SU-DHL-6 (cell line): Measurements from ENCODE around the gene WNT1.

Experiments used
- H2AFZ ChIP-seq: fragments of 200-600 bp; sonication (generic); 2 replicates; pipeline ENCODE4 v1.6.1; 2014; ENCODE audit warnings: low read depth, mild to moderate bottlenecking, moderate library complexity, mixed read lengths, antibody characterized with exemption, low read length; ENCODE audit not compliant: severe bottlenecking
- H3F3A ChIP-seq: fragments of 200-600 bp; shearing (Covaris generic); 2 replicates; pipeline ENCODE4 v1.6.0; 2016; ENCODE audit warnings: antibody characterized with exemption, mild to moderate bottlenecking; ENCODE audit not compliant: insufficient read depth
- H3K27ac ChIP-seq: fragments of 200-600 bp; sonication (generic); 2 replicates; pipeline ENCODE4 v1.5.1; 2016; ENCODE audit warnings: low read depth, mild to moderate bottlenecking, low read length, moderate library complexity, mixed read lengths
- H3K27me3 ChIP-seq: fragments of 200-600 bp; sonication (generic), shearing (Covaris generic); 2 replicates; pipeline ENCODE4 v1.6.0; 2014; ENCODE audit warnings: mild to moderate bottlenecking, low read length
- H3K36me3 ChIP-seq: fragments of 200-600 bp; sonication (generic); 2 replicates; pipeline ENCODE4 v1.6.1; 2014; ENCODE audit warnings: mild to moderate bottlenecking, low read length, mixed read lengths
- H3K4me2 ChIP-seq: fragments of 300-600, 200-600 bp; shearing (Covaris generic), sonication (generic); 2 replicates; pipeline ENCODE4 v1.6.0; 2014; ENCODE audit warnings: low read length, low read depth, mild to moderate bottlenecking; ENCODE audit not compliant: poor library complexity, severe bottlenecking
- H3K4me3 ChIP-seq: fragments of 200-600 bp; sonication (generic); 2 replicates; pipeline ENCODE4 v1.5.1; 2014; ENCODE audit warnings: antibody characterized with exemption, low read length, mild to moderate bottlenecking, mixed read lengths; ENCODE audit not compliant: insufficient read depth, poor library complexity, severe bottlenecking
- H3K79me2 ChIP-seq: fragments of 200-600 bp; sonication (generic); 2 replicates; pipeline ENCODE4 v1.6.1; 2014; ENCODE audit warnings: mild to moderate bottlenecking, low read length, moderate library complexity; ENCODE audit not compliant: insufficient read depth
- H3K9ac ChIP-seq: fragments of 200-600 bp; sonication (generic); 2 replicates; pipeline ENCODE4 v1.7.0; 2014; ENCODE audit warnings: mild to moderate bottlenecking, low read length
- H3K9me2 ChIP-seq: fragments of 200-600 bp; sonication (generic); replicated peaks from 2 replicates; pipeline ENCODE4 v1.6.1; 2014; ENCODE audit warnings: low read length; ENCODE audit not compliant: insufficient read depth
- H3K9me3 ChIP-seq: fragments of 200-600 bp; sonication (generic); 2 replicates; pipeline ENCODE4 v1.6.1; 2014; ENCODE audit warnings: low read length, mixed read lengths; ENCODE audit not compliant: insufficient read depth
- H4K20me1 ChIP-seq: fragments of 200-600 bp; sonication (generic); 2 replicates; pipeline ENCODE4 v1.6.1; 2014; ENCODE audit warnings: low read depth, mild to moderate bottlenecking, antibody characterized with exemption, low read length, moderate library complexity, mixed read lengths
- EZH2phosphoT487 ChIP-seq: fragments of 200-600 bp; sonication (generic), shearing (Covaris generic); conservative IDR thresholded peaks from 2 replicates; pipeline ENCODE4 v1.6.1; 2018; ENCODE audit warnings: mild to moderate bottlenecking, antibody characterized with exemption, low read length, moderate library complexity, mixed read lengths
- TF ChIP-seq, protein P1 (sequence below): fragments of 200-600 bp; sonication (generic); IDR thresholded peaks from one replicate; pipeline ENCODE4 v1.5.1; 2017; ENCODE audit warnings: antibody characterized with exemption, mild to moderate bottlenecking, low read length, moderate library complexity; ENCODE audit not compliant: insufficient read depth, poor library complexity, severe bottlenecking

WNT1 gene

DNA sequence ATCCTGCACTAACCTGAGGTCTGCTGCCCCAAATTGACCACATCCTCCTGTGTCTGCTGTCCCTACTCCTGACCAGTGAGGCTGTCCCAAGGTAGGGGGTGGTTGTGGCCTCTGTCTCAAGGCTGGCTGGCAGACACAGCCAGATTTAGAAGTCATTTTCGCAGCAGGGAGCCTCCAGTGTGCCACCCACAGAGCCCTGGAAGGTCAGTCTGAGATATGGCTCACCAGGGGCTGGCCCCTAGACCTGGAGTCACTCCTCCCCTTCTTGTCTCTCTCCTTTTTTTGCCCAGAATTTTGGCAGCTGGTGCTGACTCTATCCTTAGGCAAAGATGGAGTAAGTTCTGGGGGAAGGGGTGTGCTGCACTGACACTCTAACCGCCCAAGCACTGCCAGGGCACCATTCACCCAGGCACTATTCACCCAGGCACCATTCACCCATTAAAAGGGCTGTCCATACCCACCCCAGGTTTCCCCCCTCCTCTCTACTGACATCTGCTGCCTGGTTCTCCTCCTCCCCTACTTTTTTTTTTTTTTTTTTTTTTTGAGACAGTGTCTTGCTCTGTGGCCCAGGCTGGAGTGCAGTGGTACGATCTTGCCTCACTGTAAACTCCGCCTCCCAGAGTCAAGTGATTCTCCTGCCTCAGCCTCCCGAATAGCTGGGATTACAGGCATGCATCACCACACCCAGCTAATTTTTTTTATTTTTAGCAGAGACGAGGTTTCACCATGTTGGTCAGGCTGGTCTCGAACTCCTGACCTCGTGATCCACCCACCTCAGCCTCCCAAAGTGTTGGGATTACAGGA lies 13.3 kb downstream of the WNT1 start:
- Histone ChIP-seq H3K9ac (no peak overlapping the region), H3K9me3 (no peaks in the 10 kb centered on the region), H3K9me2 (no peaks in the 10 kb centered on the region), H3K36me3 (no peaks in the 10 kb centered on the region), H3K4me2 (no peak overlapping the region), H3K27ac (no peak overlapping the region), H3K4me3 (no peak overlapping the region), H3F3A (no peaks in the 10 kb centered on the region), H4K20me1 (no peaks in the 10 kb centered on the region), H3K79me2 (no peaks in the 10 kb centered on the region), H2AFZ (no peak overlapping the region), H3K27me3 (no peaks in the 10 kb centered on the region)
- no peak for TF ChIP-seq EZH2phosphoT487
- TF ChIP-seq, protein P1, sequence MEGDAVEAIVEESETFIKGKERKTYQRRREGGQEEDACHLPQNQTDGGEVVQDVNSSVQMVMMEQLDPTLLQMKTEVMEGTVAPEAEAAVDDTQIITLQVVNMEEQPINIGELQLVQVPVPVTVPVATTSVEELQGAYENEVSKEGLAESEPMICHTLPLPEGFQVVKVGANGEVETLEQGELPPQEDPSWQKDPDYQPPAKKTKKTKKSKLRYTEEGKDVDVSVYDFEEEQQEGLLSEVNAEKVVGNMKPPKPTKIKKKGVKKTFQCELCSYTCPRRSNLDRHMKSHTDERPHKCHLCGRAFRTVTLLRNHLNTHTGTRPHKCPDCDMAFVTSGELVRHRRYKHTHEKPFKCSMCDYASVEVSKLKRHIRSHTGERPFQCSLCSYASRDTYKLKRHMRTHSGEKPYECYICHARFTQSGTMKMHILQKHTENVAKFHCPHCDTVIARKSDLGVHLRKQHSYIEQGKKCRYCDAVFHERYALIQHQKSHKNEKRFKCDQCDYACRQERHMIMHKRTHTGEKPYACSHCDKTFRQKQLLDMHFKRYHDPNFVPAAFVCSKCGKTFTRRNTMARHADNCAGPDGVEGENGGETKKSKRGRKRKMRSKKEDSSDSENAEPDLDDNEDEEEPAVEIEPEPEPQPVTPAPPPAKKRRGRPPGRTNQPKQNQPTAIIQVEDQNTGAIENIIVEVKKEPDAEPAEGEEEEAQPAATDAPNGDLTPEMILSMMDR = no peak

DNA sequence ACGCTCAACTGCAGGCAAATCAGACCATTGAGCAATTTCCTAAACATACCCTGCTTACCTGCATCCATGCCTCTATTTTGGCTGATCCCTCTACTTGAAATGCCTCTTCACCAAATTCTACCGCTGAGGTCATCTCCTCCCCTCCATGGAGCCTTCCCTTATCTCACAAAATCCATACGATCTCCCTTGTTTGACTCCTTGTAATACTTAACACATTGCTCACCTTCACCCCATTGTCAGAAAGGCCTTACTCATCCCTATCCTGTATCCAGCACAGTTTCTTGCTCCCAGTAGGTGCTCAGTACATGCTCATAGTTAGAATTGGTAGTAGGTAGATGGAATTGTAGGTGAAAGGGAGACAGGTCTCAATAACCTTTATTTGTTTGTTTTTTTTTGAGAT lies 15.7 kb downstream of the WNT1 start:
- Histone ChIP-seq H3K27me3 (no peaks in the 10 kb centered on the region), H4K20me1 (no peaks in the 10 kb centered on the region), H3K4me3 (no peak overlapping the region), H3K9me2 (no peaks in the 10 kb centered on the region), H2AFZ (no peak overlapping the region), H3F3A (no peaks in the 10 kb centered on the region), H3K9ac (no peak overlapping the region), H3K36me3 (no peaks in the 10 kb centered on the region), H3K27ac (no peak overlapping the region), H3K4me2 (no peak overlapping the region), H3K9me3 (no peaks in the 10 kb centered on the region), H3K79me2 (no peaks in the 10 kb centered on the region)
- TF ChIP-seq EZH2phosphoT487 = no peak
- TF ChIP-seq, protein P1 = no peak

DNA sequence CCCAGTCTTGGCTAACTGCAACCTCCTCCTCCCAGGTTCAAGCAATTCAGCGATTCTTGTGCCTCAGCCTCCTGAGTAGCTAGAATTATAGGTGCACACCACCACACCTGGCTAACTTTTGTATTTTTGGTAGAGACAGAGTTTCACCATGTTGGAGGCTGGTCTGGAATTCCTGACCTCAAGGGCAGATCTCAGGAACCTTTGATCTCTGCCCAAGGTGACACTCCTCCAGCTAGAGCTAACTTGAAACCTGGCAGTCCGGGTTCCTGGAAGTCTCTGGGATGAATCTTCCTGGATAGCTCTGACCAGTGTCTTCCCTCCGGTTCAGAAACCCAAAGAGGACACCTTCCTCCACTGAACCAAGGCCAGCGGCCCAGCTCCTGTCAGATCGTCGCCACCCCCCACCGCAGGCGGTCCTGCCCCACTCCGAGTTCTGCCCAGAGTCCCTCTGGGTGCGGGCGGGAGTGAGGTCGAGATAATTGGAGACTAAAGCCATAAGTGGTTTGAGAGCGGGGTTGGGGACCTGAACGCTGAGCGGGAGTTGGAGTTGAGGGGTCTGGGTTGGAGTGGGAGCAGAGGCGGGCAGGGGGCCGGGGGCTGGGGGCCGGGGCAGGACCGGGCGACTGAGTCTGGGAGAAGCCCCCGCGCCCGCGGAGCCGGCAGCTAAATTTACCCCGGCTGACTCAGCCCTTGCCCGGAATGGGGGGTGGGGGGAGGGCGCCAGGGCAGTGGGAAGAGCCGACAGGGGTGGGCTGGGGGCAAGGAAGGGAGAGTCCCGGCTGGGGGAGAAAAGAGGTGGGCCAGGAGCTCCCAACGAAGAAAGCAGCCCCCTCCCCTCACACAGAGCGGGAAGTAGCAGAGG lies 16.3 kb downstream of the WNT1 start:
- Histone ChIP-seq H3K4me2 (no peak overlapping the region), H3F3A (no peaks in the 10 kb centered on the region), H3K9ac (no peak overlapping the region), H3K79me2 (no peaks in the 10 kb centered on the region), H3K9me3 (no peaks in the 10 kb centered on the region), H3K4me3 (no peak overlapping the region), H3K9me2 (no peaks in the 10 kb centered on the region), H4K20me1 (no peaks in the 10 kb centered on the region), H3K27me3 (no peaks in the 10 kb centered on the region), H2AFZ (no peak overlapping the region), H3K27ac (no peak overlapping the region), H3K36me3 (no peaks in the 10 kb centered on the region)
- TF ChIP-seq EZH2phosphoT487 = no peak
- TF ChIP-seq, protein P1 = no peak
